Measurements from ENCODE around the gene PRRT4.

PRRT4 gene

GRCh38 chr7:128353610-128354009 is 7.9 kb downstream of the PRRT4 start:
- Histone ChIP-seq H3K36me3 (ENCODE audit: insufficient read depth, low read length) (no peaks in the 10 kb centered on the region), H3K4me1 (ENCODE audit: insufficient read depth, low read length) (no peaks in the 10 kb centered on the region; the same call in 1 of the 2 replicates), H3K9ac (ENCODE audit: low read depth, low read length) (no peak overlapping the region), H3K27ac (ENCODE audit: low read depth, low read length) (no peak overlapping the region), H3K27me3 (ENCODE audit: insufficient read depth, low read length) (peaks cover 84% of the 10 kb centered on the region), H3K4me3 (ENCODE audit: low read length) (no peak overlapping the region), H3K9me3 (ENCODE audit: insufficient read depth, low read depth, low read length) (no peaks in the 10 kb centered on the region)
- WGBS = 94% methylated on average over 1 of the region's 1 CpG

GRCh38 chr7:128353189-128353588 is 8.3 kb downstream of the PRRT4 start:
- Histone ChIP-seq H3K9me3 (ENCODE audit: insufficient read depth, low read depth, low read length) (no peaks in the 10 kb centered on the region), H3K36me3 (ENCODE audit: insufficient read depth, low read length) (no peaks in the 10 kb centered on the region), H3K27me3 (ENCODE audit: insufficient read depth, low read length) (peaks cover 84% of the 10 kb centered on the region), H3K4me1 (ENCODE audit: insufficient read depth, low read length) (no peaks in the 10 kb centered on the region; the same call in 1 of the 2 replicates), H3K27ac (ENCODE audit: low read depth, low read length) (no peak overlapping the region), H3K9ac (ENCODE audit: low read depth, low read length) (no peak overlapping the region), H3K4me3 (ENCODE audit: low read length) (no peak overlapping the region)
- WGBS = 94% methylated on average over 3 of the region's 3 CpGs

GRCh38 chr7:128352636-128353035 is 8.9 kb downstream of the PRRT4 start:
- H3K36me3 ChIP-seq (ENCODE audit: insufficient read depth, low read length) = no peaks in the 10 kb centered on the region
- no peak overlapping the region for H3K27ac ChIP-seq (ENCODE audit: low read depth, low read length)
- H3K9me3 ChIP-seq (ENCODE audit: insufficient read depth, low read depth, low read length) = no peaks in the 10 kb centered on the region
- H3K27me3 ChIP-seq (ENCODE audit: insufficient read depth, low read length) = peaks cover 84% of the 10 kb centered on the region
- WGBS = 48% methylated on average over 8 of the region's 8 CpGs
- H3K4me3 ChIP-seq (ENCODE audit: low read length) = no peak overlapping the region
- no peaks in the 10 kb centered on the region; the same call in 1 of the 2 replicates for H3K4me1 ChIP-seq (ENCODE audit: insufficient read depth, low read length)
- no peak overlapping the region for H3K9ac ChIP-seq (ENCODE audit: low read depth, low read length)

- Histone ChIP-seq H3K4me1 (ENCODE audit: insufficient read depth, low read length) (no peaks in the 10 kb centered on the region; the same call in 1 of the 2 replicates), H3K9me3 (ENCODE audit: insufficient read depth, low read depth, low read length) (no peaks in the 10 kb centered on the region), H3K9ac (ENCODE audit: low read depth, low read length) (no peak overlapping the region), H3K36me3 (ENCODE audit: insufficient read depth, low read length) (no peaks in the 10 kb centered on the region), H3K27ac (ENCODE audit: low read depth, low read length) (no peak overlapping the region), H3K27me3 (ENCODE audit: insufficient read depth, low read length) (peaks cover 84% of the 10 kb centered on the region), H3K4me3 (ENCODE audit: low read length) (no peak overlapping the region)
- WGBS = 19% methylated on average over 34 of the region's 34 CpGs
Observed at GRCh38 chr7:128352153-128352537, 9.3 kb downstream of the PRRT4 start.

GRCh38 chr7:128351296-128352152 is 10.0 kb downstream of the PRRT4 start:
- Histone ChIP-seq H3K27me3 (ENCODE audit: insufficient read depth, low read length) (peaks cover 84% of the 10 kb centered on the region), H3K9ac (ENCODE audit: low read depth, low read length) (no peak overlapping the region; the same call in 1 of the 2 replicates)
- 54% methylated on average over 97 of the region's 97 CpGs for WGBS

GRCh38 chr7:128350708-128351295 is 10.7 kb downstream of the PRRT4 start:
- Histone ChIP-seq H3K4me1 (ENCODE audit: insufficient read depth, low read length) (no peaks in the 10 kb centered on the region), H3K36me3 (ENCODE audit: insufficient read depth, low read length) (no peaks in the 10 kb centered on the region), H3K27ac (ENCODE audit: low read depth, low read length) (no peak overlapping the region), H3K9me3 (ENCODE audit: insufficient read depth, low read depth, low read length) (no peaks in the 10 kb centered on the region), H3K9ac (ENCODE audit: low read depth, low read length) (no peak overlapping the region; the same call in 1 of the 2 replicates), H3K27me3 (ENCODE audit: insufficient read depth, low read length) (peaks cover 80% of the 10 kb centered on the region), H3K4me3 (ENCODE audit: low read length) (no peak overlapping the region; the same call in 1 of the 2 replicates)
- WGBS = 88% methylated on average over 35 of the region's 35 CpGs

More at GRCh38 chr7:128351296-128352152, 10.0 kb downstream of the PRRT4 start:
- no peaks in the 10 kb centered on the region for H3K4me1 ChIP-seq (ENCODE audit: insufficient read depth, low read length)
- H3K9me3 ChIP-seq (ENCODE audit: insufficient read depth, low read depth, low read length) = no peaks in the 10 kb centered on the region
- no peaks in the 10 kb centered on the region for H3K36me3 ChIP-seq (ENCODE audit: insufficient read depth, low read length)
- no peak overlapping the region for H3K27ac ChIP-seq (ENCODE audit: low read depth, low read length)
- peak overlapping the region; percentile 7; the same call in 1 of the 2 replicates for H3K4me3 ChIP-seq (ENCODE audit: low read length)

GRCh38 chr7:128349466-128349825 is 12.0 kb downstream of the PRRT4 start:
- Histone ChIP-seq H3K36me3 (ENCODE audit: insufficient read depth, low read length) (no peaks in the 10 kb centered on the region), H3K4me3 (ENCODE audit: low read length) (no peak overlapping the region), H3K9ac (ENCODE audit: low read depth, low read length) (no peak overlapping the region), H3K27ac (ENCODE audit: low read depth, low read length) (no peak overlapping the region), H3K27me3 (ENCODE audit: insufficient read depth, low read length) (peaks cover 70% of the 10 kb centered on the region), H3K4me1 (ENCODE audit: insufficient read depth, low read length) (no peaks in the 10 kb centered on the region), H3K9me3 (ENCODE audit: insufficient read depth, low read depth, low read length) (no peaks in the 10 kb centered on the region)
- WGBS = 54% methylated on average over 4 of the region's 4 CpGs

GRCh38 chr7:128347647-128348097 is 13.8 kb downstream of the PRRT4 start:
- 23% methylated on average over 2 of the region's 2 CpGs for WGBS
- Histone ChIP-seq H3K4me3 (ENCODE audit: low read length) (no peak overlapping the region), H3K4me1 (ENCODE audit: insufficient read depth, low read length) (no peaks in the 10 kb centered on the region), H3K27me3 (ENCODE audit: insufficient read depth, low read length) (peaks cover 54% of the 10 kb centered on the region), H3K36me3 (ENCODE audit: insufficient read depth, low read length) (no peaks in the 10 kb centered on the region), H3K9ac (ENCODE audit: low read depth, low read length) (no peak overlapping the region), H3K9me3 (ENCODE audit: insufficient read depth, low read depth, low read length) (no peaks in the 10 kb centered on the region), H3K27ac (ENCODE audit: low read depth, low read length) (no peak overlapping the region)

GRCh38 chr7:128344431-128344774 is 17.1 kb downstream of the PRRT4 start:
- Histone ChIP-seq H3K9ac (ENCODE audit: low read depth, low read length) (no peak overlapping the region), H3K27ac (ENCODE audit: low read depth, low read length) (no peak overlapping the region)
- 93% methylated on average over 5 of the region's 5 CpGs for WGBS

GRCh38 chr7:128343554-128344430 is 17.7 kb downstream of the PRRT4 start, which contains the start of gene RBM28:
RBM28 (minus strand) TSS chr7:128343908; CDS start chr7:128343793, 115 bp downstream.
- 14% methylated on average over 46 of the region's 49 CpGs for WGBS
- Histone ChIP-seq H3K4me3 (ENCODE audit: low read length) (peak within 1 kb of the TSS; percentile 87), H3K27ac (ENCODE audit: low read depth, low read length) (peak within 1 kb of the TSS; percentile 78), H3K27me3 (ENCODE audit: insufficient read depth, low read length) (peaks cover 15% of the 10 kb centered on the region), H3K9ac (ENCODE audit: low read depth, low read length) (peak within 1 kb of the TSS; percentile 81), H3K9me3 (ENCODE audit: insufficient read depth, low read depth, low read length) (no peaks in the 10 kb centered on the region), H3K36me3 (ENCODE audit: insufficient read depth, low read length) (peaks cover 23% of the 10 kb centered on the region), H3K4me1 (ENCODE audit: insufficient read depth, low read length) (no peaks in the 10 kb centered on the region)

More at GRCh38 chr7:128344431-128344774, 17.1 kb downstream of the PRRT4 start:
- H3K27me3 ChIP-seq (ENCODE audit: insufficient read depth, low read length) = peaks cover 21% of the 10 kb centered on the region
- H3K9me3 ChIP-seq (ENCODE audit: insufficient read depth, low read depth, low read length) = no peaks in the 10 kb centered on the region
- peaks cover 17% of the 10 kb centered on the region for H3K36me3 ChIP-seq (ENCODE audit: insufficient read depth, low read length)
- H3K4me3 ChIP-seq (ENCODE audit: low read length) = no peak overlapping the region
- no peaks in the 10 kb centered on the region for H3K4me1 ChIP-seq (ENCODE audit: insufficient read depth, low read length)

Data from HUES64 (cell line).